ENCODE data around the gene LSM11. TPM values are rescaled to one million over a fixed set of nuclear protein-coding genes. Genes with fewer than 3 reads are reported as not detected.
"Not testable (repeated sequence)": the region's sequence is repeated elsewhere in the genome, so short reads cannot be mapped to it uniquely, and the experiment has no call there.

The LSM11 gene
- total RNA-seq, 1 donor = 4.7 TPM

- no peaks in the 10 kb centered on the region for H3K9me3 ChIP-seq (ENCODE audit: low read depth, low read length)
- H3K4me2 ChIP-seq (ENCODE audit: insufficient read depth, low read length) = no peak overlapping the region
- no peaks in the 10 kb centered on the region for H4K20me1 ChIP-seq (ENCODE audit: insufficient read depth, low read length)
- no peak for DNase-seq (ENCODE audit: insufficient read length, low spot score, missing footprints)
- H3K27me3 ChIP-seq (ENCODE audit: insufficient read depth, low read length) = no peaks in the 10 kb centered on the region
- H2AFZ ChIP-seq (ENCODE audit: low read length) = no peak overlapping the region
- H3K4me1 ChIP-seq (ENCODE audit: insufficient read depth, low read length) = peaks cover 2% of the 10 kb centered on the region
- no peaks in the 10 kb centered on the region for H3K36me3 ChIP-seq (ENCODE audit: insufficient read depth, low read length)
- H3K4me3 ChIP-seq (ENCODE audit: insufficient read depth, low read length) = no peak overlapping the region
- no peak overlapping the region for H3K27ac ChIP-seq (ENCODE audit: low read depth, low read length)
- no peak for TF ChIP-seq CTCF (IDR thresholded peaks at IDR 0.05; ENCODE audit: extremely low read depth, low read depth, low read length)
- no peaks in the 10 kb centered on the region for H3K79me2 ChIP-seq (ENCODE audit: insufficient read depth, low read length)
Measured at GRCh38 chr5:157721159-157721558, 22.4 kb upstream of the LSM11 start.

- not testable (repeated sequence) for DNase-seq (ENCODE audit: insufficient read length, low spot score, missing footprints); H3K27ac ChIP-seq (ENCODE audit: low read depth, low read length); H2AFZ ChIP-seq (ENCODE audit: low read length); H3K27me3 ChIP-seq (ENCODE audit: insufficient read depth, low read length); H3K9me3 ChIP-seq (ENCODE audit: low read depth, low read length); H3K36me3 ChIP-seq (ENCODE audit: insufficient read depth, low read length); H3K4me2 ChIP-seq (ENCODE audit: insufficient read depth, low read length); H4K20me1 ChIP-seq (ENCODE audit: insufficient read depth, low read length); H3K79me2 ChIP-seq (ENCODE audit: insufficient read depth, low read length); H3K4me3 ChIP-seq (ENCODE audit: insufficient read depth, low read length); H3K4me1 ChIP-seq (ENCODE audit: insufficient read depth, low read length)
Measured at GRCh38 chr5:157722895-157723294, 20.6 kb upstream of the LSM11 start.

DNA sequence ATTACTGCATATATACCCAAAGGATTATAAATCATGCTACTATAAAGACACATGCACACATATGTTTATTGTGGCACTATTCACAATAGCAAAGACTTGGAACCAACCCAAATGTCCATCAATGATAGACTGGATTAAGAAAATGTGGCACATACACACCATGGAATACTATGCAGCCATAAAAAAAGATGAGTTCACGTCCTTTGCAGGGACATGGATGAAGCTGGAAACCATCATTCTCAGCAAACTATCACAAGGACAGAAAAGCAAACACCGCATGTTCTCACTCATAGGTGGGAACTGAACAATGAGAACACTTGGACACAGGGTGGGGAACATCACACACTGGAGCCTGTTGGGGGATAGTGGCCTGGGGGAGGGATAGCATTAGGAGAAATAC is 16.9 kb upstream of the LSM11 start:
- DNase-seq (ENCODE audit: insufficient read length, low spot score, missing footprints); H2AFZ ChIP-seq (ENCODE audit: low read length); H3K36me3 ChIP-seq (ENCODE audit: insufficient read depth, low read length); H3K4me1 ChIP-seq (ENCODE audit: insufficient read depth, low read length); H3K9me3 ChIP-seq (ENCODE audit: low read depth, low read length); H3K27ac ChIP-seq (ENCODE audit: low read depth, low read length); H3K4me2 ChIP-seq (ENCODE audit: insufficient read depth, low read length); H4K20me1 ChIP-seq (ENCODE audit: insufficient read depth, low read length); H3K79me2 ChIP-seq (ENCODE audit: insufficient read depth, low read length); H3K27me3 ChIP-seq (ENCODE audit: insufficient read depth, low read length); H3K4me3 ChIP-seq (ENCODE audit: insufficient read depth, low read length): not testable (repeated sequence)

- H3K36me3 ChIP-seq (ENCODE audit: insufficient read depth, low read length); H3K27me3 ChIP-seq (ENCODE audit: insufficient read depth, low read length); DNase-seq (ENCODE audit: insufficient read length, low spot score, missing footprints): not testable (repeated sequence)
Measured at GRCh38 chr5:157727858-157728257, 15.7 kb upstream of the LSM11 start.

DNA sequence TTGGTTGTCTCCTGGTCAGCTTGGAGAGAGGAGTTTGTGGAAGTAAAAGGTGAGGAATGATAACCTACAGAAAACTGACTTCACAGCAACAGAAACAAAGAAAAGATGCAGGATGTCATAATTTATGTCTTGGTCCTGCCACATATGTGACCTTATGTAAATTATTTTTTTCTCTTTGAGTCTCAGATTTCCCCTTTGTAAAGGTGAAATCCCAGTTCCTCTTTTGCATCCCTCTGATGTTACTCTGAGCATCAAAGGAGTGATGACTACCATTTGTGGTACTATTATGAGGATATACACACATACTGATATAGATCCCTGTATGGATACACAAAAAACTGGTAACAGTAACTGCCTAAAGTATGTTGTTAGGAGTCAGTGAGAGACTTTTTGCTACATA is 13.7 kb upstream of the LSM11 start:
- DNase-seq (ENCODE audit: insufficient read length, low spot score, missing footprints) = no peak
- Histone ChIP-seq H3K4me2 (ENCODE audit: insufficient read depth, low read length) (no peak overlapping the region), H3K27ac (ENCODE audit: low read depth, low read length) (no peak overlapping the region), H3K27me3 (ENCODE audit: insufficient read depth, low read length) (no peaks in the 10 kb centered on the region), H3K36me3 (ENCODE audit: insufficient read depth, low read length) (peaks cover 12% of the 10 kb centered on the region), H3K4me1 (ENCODE audit: insufficient read depth, low read length) (peaks cover 10% of the 10 kb centered on the region), H3K79me2 (ENCODE audit: insufficient read depth, low read length) (no peaks in the 10 kb centered on the region), H4K20me1 (ENCODE audit: insufficient read depth, low read length) (no peaks in the 10 kb centered on the region), H3K9me3 (ENCODE audit: low read depth, low read length) (no peaks in the 10 kb centered on the region), H2AFZ (ENCODE audit: low read length) (no peak overlapping the region), H3K4me3 (ENCODE audit: insufficient read depth, low read length) (no peak overlapping the region)
- TF ChIP-seq CTCF (IDR thresholded peaks at IDR 0.05; ENCODE audit: extremely low read depth, low read depth, low read length) = no peak

More at GRCh38 chr5:157727858-157728257, 15.7 kb upstream of the LSM11 start:
- H3K4me2 ChIP-seq (ENCODE audit: insufficient read depth, low read length); H3K27ac ChIP-seq (ENCODE audit: low read depth, low read length); H4K20me1 ChIP-seq (ENCODE audit: insufficient read depth, low read length); H2AFZ ChIP-seq (ENCODE audit: low read length); H3K9me3 ChIP-seq (ENCODE audit: low read depth, low read length); H3K79me2 ChIP-seq (ENCODE audit: insufficient read depth, low read length); H3K4me3 ChIP-seq (ENCODE audit: insufficient read depth, low read length): not testable (repeated sequence)
- peaks cover 10% of the 10 kb centered on the region for H3K4me1 ChIP-seq (ENCODE audit: insufficient read depth, low read length)
